H9 (cell line): ENCODE measurements around the gene RNF146. TPM values are rescaled to one million over a fixed set of nuclear protein-coding genes. Genes with fewer than 3 reads are reported as not detected.

ENCODE experiments used
- DNase-seq: peaks from one replicate; pipeline ENCODE4 v3.0.0-alpha.2; 2017
- H2AFZ ChIP-seq: one replicate; pipeline ENCODE4 v1.6.1; 2013; ENCODE audit warnings: mild to moderate bottlenecking, low read length, control low read depth, moderate library complexity
- H2AK5ac ChIP-seq: 2 replicates; pipeline ENCODE4 v1.6.1; 2013; ENCODE audit warnings: low read length, control low read depth, mixed read lengths; ENCODE audit not compliant: insufficient read length
- H2BK120ac ChIP-seq: one replicate; pipeline ENCODE4 v1.6.1; 2013; ENCODE audit warnings: low read depth, mild to moderate bottlenecking, low read length, control low read depth, inconsistent platforms; ENCODE audit not compliant: poor library complexity, severe bottlenecking
- H2BK12ac ChIP-seq: 2 replicates; pipeline ENCODE4 v1.6.1; 2013; ENCODE audit warnings: low read length, control low read depth, mixed read lengths, low read depth; ENCODE audit not compliant: insufficient read length
- H2BK15ac ChIP-seq: 2 replicates; pipeline ENCODE4 v1.6.1; 2013; ENCODE audit warnings: low read depth, low read length, control low read depth
- H2BK20ac ChIP-seq: one replicate; pipeline ENCODE4 v1.6.1; 2013; ENCODE audit warnings: low read depth, mild to moderate bottlenecking, low read length, control low read depth, inconsistent platforms; ENCODE audit not compliant: poor library complexity, severe bottlenecking
- H2BK5ac ChIP-seq: 2 replicates; pipeline ENCODE4 v1.6.1; 2013; ENCODE audit warnings: low read length, control low read depth, mixed read lengths; ENCODE audit not compliant: insufficient read length
- H3K14ac ChIP-seq: 2 replicates; pipeline ENCODE4 v1.6.1; 2013; ENCODE audit warnings: low read length, control low read depth; ENCODE audit not compliant: insufficient read depth
- H3K18ac ChIP-seq: 2 replicates; pipeline ENCODE4 v1.6.1; 2013; ENCODE audit warnings: low read depth, mild to moderate bottlenecking, mixed read lengths, low read length, control low read depth; ENCODE audit not compliant: insufficient read length
- H3K23ac ChIP-seq: 2 replicates; pipeline ENCODE4 v1.6.1; 2013; ENCODE audit warnings: low read length, control low read depth, mixed read lengths, low read depth; ENCODE audit not compliant: insufficient read length
- H3K23me2 ChIP-seq: 2 replicates; pipeline ENCODE4 v1.6.1; 2013; ENCODE audit warnings: low read depth, mild to moderate bottlenecking, mixed read lengths, low read length, control low read depth; ENCODE audit not compliant: insufficient read length, poor library complexity, severe bottlenecking
- H3K27ac ChIP-seq: 2 replicates; pipeline ENCODE4 v1.5.1; 2013; ENCODE audit warnings: low read length, control low read depth, mixed read lengths, low read depth; ENCODE audit not compliant: insufficient read length
- H3K27me3 ChIP-seq: 2 replicates; pipeline ENCODE4 v1.6.1; 2013; ENCODE audit warnings: low read length, control low read depth, inconsistent platforms; ENCODE audit not compliant: insufficient read depth
- H3K4ac ChIP-seq: 2 replicates; pipeline ENCODE4 v1.6.1; 2013; ENCODE audit warnings: low read depth, mild to moderate bottlenecking, control low read depth, inconsistent platforms, low read length, moderate library complexity
- H3K4me1 ChIP-seq: 2 replicates; pipeline ENCODE4 v1.6.1; 2013; ENCODE audit warnings: low read length, control low read depth, inconsistent platforms; ENCODE audit not compliant: insufficient read depth
- H3K4me2 ChIP-seq: 2 replicates; pipeline ENCODE4 v1.6.1; 2013; ENCODE audit warnings: low read length, control low read depth, mixed read lengths; ENCODE audit not compliant: insufficient read length, insufficient read depth
- H3K56ac ChIP-seq: 2 replicates; pipeline ENCODE4 v1.6.1; 2013; ENCODE audit warnings: low read depth, mild to moderate bottlenecking, mixed read lengths, low read length, control low read depth; ENCODE audit not compliant: insufficient read length
- H3K79me1 ChIP-seq: 2 replicates; pipeline ENCODE4 v1.6.1; 2013; ENCODE audit warnings: low read depth, mild to moderate bottlenecking, moderate library complexity, low read length, control low read depth, inconsistent platforms; ENCODE audit not compliant: insufficient read depth, poor library complexity, severe bottlenecking
- H3K79me2 ChIP-seq: 2 replicates; pipeline ENCODE4 v1.6.1; 2013; ENCODE audit warnings: low read length, control low read depth, inconsistent platforms; ENCODE audit not compliant: insufficient read depth
- H3K9ac ChIP-seq: 2 replicates; pipeline ENCODE4 v1.6.1; 2013; ENCODE audit warnings: low read length, control low read depth, mixed read lengths; ENCODE audit not compliant: insufficient read length; ENCODE audit errors: extremely low read depth
- H3K9me3 ChIP-seq: one replicate; pipeline ENCODE4 v1.6.1; 2013; ENCODE audit warnings: low read depth, low read length, inconsistent platforms; ENCODE audit not compliant: control insufficient read depth
- H3T11ph ChIP-seq: one replicate; pipeline ENCODE4 v1.6.1; 2013; ENCODE audit warnings: mild to moderate bottlenecking, low read length, control low read depth, inconsistent platforms
- H4K20me1 ChIP-seq: one replicate; pipeline ENCODE4 v1.6.1; 2013; ENCODE audit not compliant: control insufficient read depth, insufficient read length, insufficient read depth
- H4K5ac ChIP-seq: 2 replicates; pipeline ENCODE4 v1.6.1; 2013; ENCODE audit warnings: low read depth, mild to moderate bottlenecking, mixed read lengths, low read length, control low read depth; ENCODE audit not compliant: insufficient read length
- H4K8ac ChIP-seq: replicated peaks from 2 replicates; pipeline ENCODE4 v1.6.1; 2013; ENCODE audit warnings: low read length, control low read depth, mixed read lengths, low read depth; ENCODE audit not compliant: insufficient read length
- H4K91ac ChIP-seq: 2 replicates; pipeline ENCODE4 v1.6.1; 2013; ENCODE audit warnings: low read depth, mild to moderate bottlenecking, moderate library complexity, mixed read lengths, low read length, control low read depth; ENCODE audit not compliant: insufficient read length
- H3K27ac Mint-ChIP-seq, 3 experiments: 2 replicates in 2 of 3; 3 replicates in 1 of 3; pipeline ENCODE4 v1.8.0; 2020 to 2021; ENCODE audit warnings: mixed read lengths in 3 of 3, mild to moderate bottlenecking in 1 of 3, moderate library complexity in 1 of 3
- H3K27me3 Mint-ChIP-seq: 2 replicates; pipeline ENCODE4 v1.8.0; 2021; ENCODE audit warnings: low read depth, mild to moderate bottlenecking, moderate library complexity, mixed read lengths
- H3K36me3 Mint-ChIP-seq, 3 experiments: 2 replicates in 2 of 3; 3 replicates in 1 of 3; pipeline ENCODE4 v1.8.0; 2020 to 2021; ENCODE audit warnings: low read depth in 3 of 3, mixed read lengths in 3 of 3; ENCODE audit not compliant: insufficient read depth in 1 of 3
- H3K4me1 Mint-ChIP-seq, 2 experiments: 2 replicates each; pipeline ENCODE4 v1.8.0; 2020; ENCODE audit warnings: mixed read lengths in 2 of 2
- H3K4me3 Mint-ChIP-seq, 2 experiments: 2 replicates in 1 of 2; 3 replicates in 1 of 2; pipeline ENCODE4 v1.8.0; 2020 to 2021; ENCODE audit warnings: mild to moderate bottlenecking in 2 of 2, mixed read lengths in 2 of 2, moderate library complexity in 1 of 2
- H3K9me3 Mint-ChIP-seq, 2 experiments: 2 replicates in 1 of 2; 3 replicates in 1 of 2; pipeline ENCODE4 v1.8.0; 2020; ENCODE audit warnings: mild to moderate bottlenecking in 2 of 2, mixed read lengths in 2 of 2, moderate library complexity in 1 of 2
- CTCF ChIP-seq: fragments of 200-600 bp; sonication (generic); conservative IDR thresholded peaks from 3 replicates; pipeline ENCODE4 v1.8.0; 2021; ENCODE audit warnings: antibody characterized with exemption, mild to moderate bottlenecking
- whole genome bisulfite sequencing: extraction: QIAGEN DNeasy Blood & Tissue Kit; methylation state at CpG from one replicate; pipeline ENCODE4 v1.1.7; 2013; ENCODE audit warnings: missing lambda C conversion rate, low lambda C conversion rate, mixed read lengths; ENCODE audit not compliant: insufficient read length; ENCODE audit errors: extremely low coverage; 5-methylcytosine and 5-hydroxymethylcytosine counted together
- total RNA-seq: library from RNA; stranded (reverse); gene quantifications from 2 replicates; pipeline ENCODE4 v1.2.1, GENCODE V29; 2021

Gene RNF146
- total RNA-seq, 1 experiment from 2014 or later = 20.4 TPM

GRCh38 chr6:127255286-127255685 lies 11.4 kb upstream of the RNF146 start:
- H4K91ac ChIP-seq = no peak overlapping the region
- no peaks in the 10 kb centered on the region for H3K27me3 ChIP-seq
- no peak overlapping the region for H2BK20ac ChIP-seq
- no peak overlapping the region for H3K27ac ChIP-seq
- no peaks in the 10 kb centered on the region for H4K20me1 ChIP-seq
- no peak for TF ChIP-seq CTCF
- H3K36me3 Mint-ChIP-seq = no peaks in the 10 kb centered on the region
- no peak overlapping the region for H2BK120ac ChIP-seq
- H3K56ac ChIP-seq = no peak overlapping the region
- H3K9me3 Mint-ChIP-seq = no peaks in the 10 kb centered on the region; a peak in 1 of 5 replicates
- no peak overlapping the region for H3K4ac ChIP-seq
- H3K4me2 ChIP-seq = no peak overlapping the region
- H3K18ac ChIP-seq = no peak overlapping the region
- H3K4me3 Mint-ChIP-seq = no peak overlapping the region
- no CpG with 5 or more reads among the region's 6 CpGs for WGBS
- no peak overlapping the region for H2BK5ac ChIP-seq
- no peak for DNase-seq
- H3K14ac ChIP-seq = no peak overlapping the region
- no peaks in the 10 kb centered on the region for H3K4me1 Mint-ChIP-seq
- H3K9ac ChIP-seq = no peak overlapping the region
- no peak overlapping the region for H3K27ac Mint-ChIP-seq
- no peak overlapping the region for H2BK15ac ChIP-seq
- no peaks in the 10 kb centered on the region for H3K9me3 ChIP-seq
- no peak overlapping the region for H4K5ac ChIP-seq
- peaks cover 4% of the 10 kb centered on the region for H3K27me3 Mint-ChIP-seq
- H4K8ac ChIP-seq = no peak overlapping the region
- H3K79me1 ChIP-seq = no peaks in the 10 kb centered on the region
- no peak overlapping the region for H2AFZ ChIP-seq
- H3K4me1 ChIP-seq = no peaks in the 10 kb centered on the region
- no peak overlapping the region for H2BK12ac ChIP-seq
- H3T11ph ChIP-seq = no peak overlapping the region
- no peak overlapping the region for H3K23ac ChIP-seq
- no peak overlapping the region for H2AK5ac ChIP-seq
- no peaks in the 10 kb centered on the region for H3K23me2 ChIP-seq
- no peaks in the 10 kb centered on the region for H3K79me2 ChIP-seq
